Fibroblast of lung (primary cell): Measurements from ENCODE around the gene PRR36. TPM values are rescaled to one million over a fixed set of nuclear protein-coding genes. Genes with fewer than 3 reads are reported as not detected.
A peak's percentile ranks its signal among the peaks of the same experiment; 100 is the strongest.

Experiments
- DNase-seq, 2 donors: peaks; one replicate each; pipeline versions ENCODE4 v3.0.0 to v3.0.0-alpha.2; 2010; ENCODE audit warnings: low read depth in 2 of 2
- H2AFZ ChIP-seq: 2 replicates; pipeline ENCODE4 v1.5.1; 2012; ENCODE audit warnings: low read length, control low read depth, inconsistent platforms
- H3K27ac ChIP-seq: 2 replicates; pipeline ENCODE4 v1.5.1; 2011; ENCODE audit warnings: low read length, control low read depth; ENCODE audit not compliant: insufficient read depth
- H3K27me3 ChIP-seq: 2 replicates; pipeline ENCODE4 v1.5.1; 2011; ENCODE audit warnings: mild to moderate bottlenecking, low read length; ENCODE audit not compliant: control insufficient read depth, insufficient read depth
- H3K36me3 ChIP-seq: 2 replicates; pipeline ENCODE4 v1.5.1; 2011; ENCODE audit warnings: low read length; ENCODE audit not compliant: control insufficient read depth, insufficient read depth
- H3K4me1 ChIP-seq: 2 replicates; pipeline ENCODE4 v1.5.1; 2011; ENCODE audit warnings: low read length; ENCODE audit not compliant: control insufficient read depth, insufficient read depth; ENCODE audit errors: extremely low read depth
- H3K4me2 ChIP-seq: 2 replicates; pipeline ENCODE4 v1.5.1; 2011; ENCODE audit warnings: low read length, control low read depth; ENCODE audit not compliant: insufficient read depth; ENCODE audit errors: extremely low read depth
- H3K4me3 ChIP-seq, 4 experiments: fragments of 200-600 bp in 1 of 4; sonication (generic) in 1 of 4; replicated peaks in 1 of 4; 2 replicates each; pipeline ENCODE4 v1.5.1; 2011 to 2016; ENCODE audit warnings: low read length in 4 of 4, low read depth in 3 of 4, mild to moderate bottlenecking in 3 of 4, control low read depth in 2 of 4, inconsistent platforms in 1 of 4, mixed read lengths in 1 of 4; ENCODE audit not compliant: insufficient read depth in 1 of 4; ENCODE audit errors: control extremely low read depth in 1 of 4
- H3K79me2 ChIP-seq: 2 replicates; pipeline ENCODE4 v1.5.1; 2012; ENCODE audit warnings: mild to moderate bottlenecking, low read length, inconsistent platforms; ENCODE audit not compliant: control insufficient read depth, insufficient read depth
- H3K9ac ChIP-seq: 2 replicates; pipeline ENCODE4 v1.5.1; 2011; ENCODE audit warnings: mild to moderate bottlenecking, low read length, control low read depth; ENCODE audit not compliant: insufficient read depth
- H3K9me3 ChIP-seq: 2 replicates; pipeline ENCODE4 v1.5.1; 2012; ENCODE audit warnings: low read depth, low read length; ENCODE audit not compliant: control insufficient read depth, insufficient read depth
- H4K20me1 ChIP-seq: 2 replicates; pipeline ENCODE4 v1.5.1; 2011; ENCODE audit warnings: low read length; ENCODE audit not compliant: control insufficient read depth, insufficient read depth; ENCODE audit errors: extremely low read depth
- CTCF ChIP-seq, 2 donors: IDR thresholded peaks in 1 of 2; conservative IDR thresholded peaks in 1 of 2; 1 replicate in 1 of 2; 2 replicates in 1 of 2; pipeline ENCODE4 v1.5.1; 2011 to 2012; ENCODE audit warnings: low read length in 2 of 2, control low read depth in 1 of 2, inconsistent platforms in 1 of 2, low read depth in 1 of 2, mild to moderate bottlenecking in 1 of 2
- EZH2 ChIP-seq: IDR thresholded peaks from 2 replicates; pipeline ENCODE4 v1.5.1; 2012; ENCODE audit warnings: low read length, control low read depth, mild to moderate bottlenecking; ENCODE audit errors: missing control alignments
- polyA plus RNA-seq, 2 donors: library from polyadenylated mRNA; depleted of rRNA in 1 of 2; stranded (reverse) in 1 of 2; unstranded in 1 of 2; fragments of >200 nt; gene quantifications; 2 replicates each; pipeline ENCODE4 v1.2.1, GENCODE V29; 2011 to 2012; ENCODE audit warnings: missing spikeins in 1 of 2
- total RNA-seq: library from RNA; depleted of rRNA; stranded (reverse); fragments of >200 nt; gene quantifications from 2 replicates; pipeline ENCODE4 v1.2.1, GENCODE V29; 2014

The PRR36 gene
- total and polyA plus RNA-seq, 2 donors (not counting 1 experiment from before 2014, with no cell fraction given), result under 0.01 TPM; not detected in 1

GRCh38 chr19:7914598-7915045, 40.4 kb upstream of the PRR36 start, which contains the start of gene TGFBR3L:
Gene TGFBR3L, plus strand, starts transcription at chr19:7914830.
- no peak for DNase-seq
- H3K4me2 ChIP-seq, result peak within 1 kb of the TSS; percentile 80
- H3K4me1 ChIP-seq, result peaks cover 10% of the 10 kb centered on the region
- no peaks in the 10 kb centered on the region for H3K79me2 ChIP-seq
- H3K9ac ChIP-seq, result no peak within 1 kb of the TSS
- H3K27me3 ChIP-seq, result peaks cover 8% of the 10 kb centered on the region
- H3K9me3 ChIP-seq, result no peaks in the 10 kb centered on the region
- no peak within 1 kb of the TSS for H2AFZ ChIP-seq
- TF ChIP-seq EZH2, result no peak
- TF ChIP-seq CTCF (conservative IDR thresholded peaks at IDR 0.05 in 1 of 2, IDR thresholded peaks at IDR 0.05 in 1 of 2; ENCODE audit: low read depth in 1 of 2, low read length in 2 of 2), result no peak
- peaks cover 14% of the 10 kb centered on the region for H3K36me3 ChIP-seq
- no peak within 1 kb of the TSS for H3K4me3 ChIP-seq
- no peaks in the 10 kb centered on the region for H4K20me1 ChIP-seq
- no peak within 1 kb of the TSS for H3K27ac ChIP-seq

- H4K20me1 ChIP-seq, result no peaks in the 10 kb centered on the region
- no peak overlapping the region for H2AFZ ChIP-seq
- no peak for DNase-seq
- no peaks in the 10 kb centered on the region for H3K79me2 ChIP-seq
- peaks cover 8% of the 10 kb centered on the region for H3K4me1 ChIP-seq
- no peak overlapping the region for H3K9ac ChIP-seq
- H3K27me3 ChIP-seq, result peaks cover 8% of the 10 kb centered on the region
- H3K36me3 ChIP-seq, result peaks cover 17% of the 10 kb centered on the region
- no peak for TF ChIP-seq EZH2
- TF ChIP-seq CTCF (conservative IDR thresholded peaks at IDR 0.05 in 1 of 2, IDR thresholded peaks at IDR 0.05 in 1 of 2; ENCODE audit: low read depth in 1 of 2, low read length in 2 of 2), result no peak
- no peak overlapping the region for H3K4me3 ChIP-seq
- no peak overlapping the region for H3K4me2 ChIP-seq
- no peaks in the 10 kb centered on the region for H3K9me3 ChIP-seq
- H3K27ac ChIP-seq, result no peak overlapping the region
Measured at GRCh38 chr19:7914099-7914498, 39.9 kb upstream of the PRR36 start.

GRCh38 chr19:7913652-7914051, 39.5 kb upstream of the PRR36 start:
- H2AFZ ChIP-seq, result no peak overlapping the region
- TF ChIP-seq CTCF (conservative IDR thresholded peaks at IDR 0.05 in 1 of 2, IDR thresholded peaks at IDR 0.05 in 1 of 2; ENCODE audit: low read depth in 1 of 2, low read length in 2 of 2) (no peak), EZH2 (no peak)
- H3K36me3 ChIP-seq, result peaks cover 19% of the 10 kb centered on the region

More at GRCh38 chr19:7913652-7914051, 39.5 kb upstream of the PRR36 start:
- no peaks in the 10 kb centered on the region for H3K79me2 ChIP-seq
- H3K4me2 ChIP-seq, result no peak overlapping the region
- no peaks in the 10 kb centered on the region for H3K9me3 ChIP-seq
- H3K27me3 ChIP-seq, result peaks cover 8% of the 10 kb centered on the region
- no peak overlapping the region for H3K27ac ChIP-seq
- no peak for DNase-seq
- H3K4me3 ChIP-seq, result no peak overlapping the region
- no peak overlapping the region for H3K9ac ChIP-seq
- H4K20me1 ChIP-seq, result no peaks in the 10 kb centered on the region
- H3K4me1 ChIP-seq, result peaks cover 8% of the 10 kb centered on the region
